ENCODE data around the gene SNX9.

DNA sequence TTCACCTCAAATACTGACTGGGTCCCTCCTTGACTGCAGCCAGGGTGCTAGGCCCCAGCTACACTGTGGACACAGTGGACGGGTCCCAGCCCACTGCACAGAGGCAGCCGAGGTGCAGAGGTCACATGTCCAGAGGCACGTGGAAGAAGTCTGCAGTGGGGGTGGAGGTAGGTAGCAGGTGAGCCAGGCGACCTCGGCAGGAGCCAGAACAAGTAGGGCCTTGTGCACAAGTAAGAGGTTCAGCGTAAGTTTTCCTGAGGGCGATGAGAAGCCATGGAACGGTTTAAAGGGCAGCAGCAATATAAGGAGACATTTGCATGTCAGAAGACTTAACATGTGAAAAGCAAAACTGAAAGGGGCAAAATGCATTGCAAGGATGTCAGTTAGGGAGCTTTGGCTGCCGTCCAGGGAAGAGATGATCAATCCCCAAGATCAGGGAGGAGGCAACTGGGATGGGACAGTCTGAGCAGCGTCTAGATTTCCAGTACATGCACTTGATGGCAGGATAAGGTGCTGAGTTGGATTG lies 49.7 kb upstream of the SNX9 start:
- TF ChIP-seq CTCF (IDR thresholded peaks at IDR 0.05; ENCODE audit: insufficient read depth, low read depth, low read length): no peak
- no peak for TF ChIP-seq EZH2 (IDR thresholded peaks at IDR 0.05; ENCODE audit: insufficient read depth, low read length)
